ENCODE results near the gene RAD9A. TPM values are rescaled to one million over a fixed set of nuclear protein-coding genes. Genes with fewer than 3 reads are reported as not detected.

Gene RAD9A
- total and polyA plus RNA-seq, 9 of the 15 experiments (the other 6 are each of a cell fraction or from before 2014, with no cell fraction given) = 1.4 to 41.2 (median 16.1) TPM

- TF ChIP-seq CTCF (IDR thresholded peaks at IDR 0.05 in 2 of 3, conservative IDR thresholded peaks at IDR 0.05 in 1 of 3; ENCODE audit: insufficient read depth in 2 of 3, low read depth in 1 of 3, low read length in 3 of 3) = no peak; a peak in 1 of 6 replicates
- peak; percentile 73 for TF ChIP-seq POLR2A (conservative IDR thresholded peaks at IDR 0.05)
- TF ChIP-seq ARNT (IDR thresholded peaks at IDR 0.05) = no peak
- no peak; the same call in 1 of the 2 replicates for TF ChIP-seq ZNF239 (CRISPR knock-in tag; IDR thresholded peaks at IDR 0.05)
- no peak for TF ChIP-seq ETV6 (IDR thresholded peaks at IDR 0.05; ENCODE audit: borderline replicate concordance in 1 of 2, low read depth in 2 of 2, low read length in 1 of 2)
- TF ChIP-seq ETV6 (CRISPR knock-in tag; IDR thresholded peaks at IDR 0.05; ENCODE audit: borderline replicate concordance) = peak; percentile 89; the same call in 1 of the 2 replicates
- no peak for TF ChIP-seq ZFP91 (CRISPR knock-in tag; IDR thresholded peaks at IDR 0.05)
- TF ChIP-seq ZNF253 (CRISPR knock-in tag; conservative IDR thresholded peaks at IDR 0.05) = no peak
- TF ChIP-seq HNRNPK (IDR thresholded peaks at IDR 0.05; ENCODE audit: low read depth, low read length, poor library complexity, severe bottlenecking) = no peak
- TF ChIP-seq ZC3H11A (IDR thresholded peaks at IDR 0.05; ENCODE audit: low read depth, low read length) = no peak
- 0 out of 2 replicates have a peak, but pooled peaks have one; percentile 7 for TF ChIP-seq PYGO2 (tag; IDR thresholded peaks at IDR 0.05)
- no peak for TF ChIP-seq DNMT1 (IDR thresholded peaks at IDR 0.05)
- peak; percentile 67; the same call in 1 of the 2 replicates for TF ChIP-seq HNRNPL (IDR thresholded peaks at IDR 0.05; ENCODE audit: low read depth, low read length)
- no peak for TF ChIP-seq ZNF668 (CRISPR knock-in tag; IDR thresholded peaks at IDR 0.05)
- TF ChIP-seq HCFC1 (IDR thresholded peaks at IDR 0.05; ENCODE audit: low read depth, low read length) = peak; percentile 66
- 0 out of 2 replicates have a peak, but pooled peaks have one; percentile 7 for TF ChIP-seq ZNF76 (CRISPR knock-in tag; IDR thresholded peaks at IDR 0.05; ENCODE audit: borderline replicate concordance)
- TF ChIP-seq ARHGAP35 (IDR thresholded peaks at IDR 0.05; ENCODE audit: partially characterized antibody) = no peak
- TF ChIP-seq GABPB2 (CRISPR knock-in tag; conservative IDR thresholded peaks at IDR 0.05) = no peak
- TF ChIP-seq SMAD3 (CRISPR knock-in tag; conservative IDR thresholded peaks at IDR 0.05) = no peak
- TF ChIP-seq ZNF124 (CRISPR knock-in tag; IDR thresholded peaks at IDR 0.05) = 0 out of 2 replicates have a peak, but pooled peaks have one; percentile 22
- no peak for TF ChIP-seq HBP1 (CRISPR knock-in tag; IDR thresholded peaks at IDR 0.05)
- TF ChIP-seq GTF2E2 (tag; IDR thresholded peaks at IDR 0.05) = no peak; the same call in 1 of the 2 replicates
- TF ChIP-seq ILF3 (IDR thresholded peaks at IDR 0.05; ENCODE audit: borderline replicate concordance) = no peak
- no peak for TF ChIP-seq EWSR1 (IDR thresholded peaks at IDR 0.05; ENCODE audit: borderline replicate concordance, low read depth, partially characterized antibody)
- no peak for TF ChIP-seq MAFG (tag; conservative IDR thresholded peaks at IDR 0.05)
Observed at GRCh38 chr11:67391304-67392182, at the start of gene RAD9A (continued).
